ENCODE measurements around the gene RPA3. TPM values are rescaled to one million over a fixed set of nuclear protein-coding genes. Genes with fewer than 3 reads are reported as not detected.

The RPA3 gene
- total RNA-seq, 3 donors from 2014 or later, result 23.2 to 38.4 (median 28.7) TPM

DNA sequence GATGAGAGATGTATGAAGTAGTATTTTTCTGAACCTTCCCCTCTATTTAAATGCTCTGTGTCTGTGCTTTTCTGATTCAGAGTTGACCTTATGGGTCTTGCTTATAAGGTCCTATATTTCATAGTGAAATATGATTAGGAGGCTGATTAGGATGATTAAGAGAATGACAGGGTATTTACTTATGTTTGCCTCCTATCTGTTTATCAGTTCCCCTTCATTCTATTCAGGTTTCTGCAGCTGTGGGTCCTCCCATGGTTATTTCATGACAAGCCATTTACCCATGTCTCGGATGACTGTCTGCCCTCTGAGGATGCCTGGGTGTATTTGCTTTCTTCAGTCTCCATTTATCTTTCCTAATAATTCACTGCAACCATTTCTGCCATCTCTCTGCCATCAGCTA is 16.9 kb downstream of the RPA3 start:
- Histone ChIP-seq H3K9me3 (no peaks in the 10 kb centered on the region), H3K4me3 (no peak overlapping the region), H3K4me1 (ENCODE audit: low read depth) (peaks cover 7% of the 10 kb centered on the region), H3K36me3 (ENCODE audit: low read depth) (no peaks in the 10 kb centered on the region)
- DNase-seq (no peak), ATAC-seq (no peak)
- TF ChIP-seq CTCF (IDR thresholded peaks at IDR 0.05), result no peak
- intact Hi-C loops (cut with DNase I, micrococcal nuclease), result no loop called here

GRCh38 chr7:7699970-7700369 is 18.4 kb downstream of the RPA3 start:
- TF ChIP-seq CTCF (IDR thresholded peaks at IDR 0.05), result no peak
- Histone ChIP-seq H3K9me3 (no peaks in the 10 kb centered on the region), H3K36me3 (ENCODE audit: low read depth) (no peaks in the 10 kb centered on the region), H3K4me3 (no peak overlapping the region), H3K4me1 (ENCODE audit: low read depth) (peaks cover 7% of the 10 kb centered on the region)
- DNase-seq (no peak), ATAC-seq (no peak)
- intact Hi-C loops (cut with DNase I, micrococcal nuclease), result no loop called here

DNA sequence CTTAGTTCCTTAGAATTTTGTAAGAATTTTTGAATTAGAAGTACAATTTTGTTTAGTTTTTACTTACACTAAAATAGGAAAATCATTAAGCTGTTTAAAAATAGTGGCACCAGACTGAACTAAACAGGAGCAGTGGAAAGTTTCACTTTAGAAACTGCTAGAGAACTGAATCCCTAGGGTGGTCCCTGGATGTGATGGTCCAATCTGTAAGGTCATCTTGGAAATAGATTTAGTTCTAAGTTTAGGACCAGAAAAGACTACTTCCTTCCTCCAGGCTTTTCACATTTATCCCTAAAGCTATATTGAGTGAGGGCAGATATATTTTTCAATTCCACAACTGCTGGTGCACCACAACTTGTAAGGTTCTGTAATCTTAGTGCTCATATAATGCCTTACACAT is 19.0 kb downstream of the RPA3 start:
- H3K36me3 ChIP-seq (ENCODE audit: low read depth), result no peaks in the 10 kb centered on the region
- DNase-seq (no peak), ATAC-seq (no peak)
- TF ChIP-seq CTCF (IDR thresholded peaks at IDR 0.05), result no peak
- intact Hi-C loops (cut with DNase I, micrococcal nuclease), result no loop called here
- H3K4me3 ChIP-seq, result no peak overlapping the region
- no peaks in the 10 kb centered on the region for H3K9me3 ChIP-seq
- peaks cover 7% of the 10 kb centered on the region for H3K4me1 ChIP-seq (ENCODE audit: low read depth)

DNA sequence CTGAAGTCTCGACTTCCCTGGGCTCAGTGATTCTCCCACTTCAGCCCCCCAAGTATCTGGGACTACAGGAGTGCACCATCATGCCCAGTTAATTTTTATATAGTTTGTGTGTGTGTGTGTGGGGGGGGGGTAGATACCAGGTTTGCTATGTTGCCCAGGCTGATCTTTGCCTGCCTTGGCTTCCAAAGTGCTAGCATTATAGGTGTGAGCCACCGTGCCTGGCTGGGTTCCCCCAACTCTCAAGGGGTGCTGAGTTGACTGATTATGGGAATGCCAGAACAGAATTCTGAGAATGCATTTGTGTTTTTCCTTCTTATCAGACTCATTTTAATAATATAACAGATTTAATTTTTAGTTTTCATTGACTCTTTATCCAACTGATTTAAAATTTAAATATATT is 19.5 kb downstream of the RPA3 start:
- TF ChIP-seq CTCF (IDR thresholded peaks at IDR 0.05), result no peak
- Histone ChIP-seq H3K4me3 (no peak overlapping the region), H3K4me1 (ENCODE audit: low read depth) (peaks cover 7% of the 10 kb centered on the region), H3K9me3 (no peaks in the 10 kb centered on the region), H3K36me3 (ENCODE audit: low read depth) (no peaks in the 10 kb centered on the region)
- DNase-seq (no peak), ATAC-seq (no peak)
- intact Hi-C loops (cut with DNase I, micrococcal nuclease), result no loop called here

DNA sequence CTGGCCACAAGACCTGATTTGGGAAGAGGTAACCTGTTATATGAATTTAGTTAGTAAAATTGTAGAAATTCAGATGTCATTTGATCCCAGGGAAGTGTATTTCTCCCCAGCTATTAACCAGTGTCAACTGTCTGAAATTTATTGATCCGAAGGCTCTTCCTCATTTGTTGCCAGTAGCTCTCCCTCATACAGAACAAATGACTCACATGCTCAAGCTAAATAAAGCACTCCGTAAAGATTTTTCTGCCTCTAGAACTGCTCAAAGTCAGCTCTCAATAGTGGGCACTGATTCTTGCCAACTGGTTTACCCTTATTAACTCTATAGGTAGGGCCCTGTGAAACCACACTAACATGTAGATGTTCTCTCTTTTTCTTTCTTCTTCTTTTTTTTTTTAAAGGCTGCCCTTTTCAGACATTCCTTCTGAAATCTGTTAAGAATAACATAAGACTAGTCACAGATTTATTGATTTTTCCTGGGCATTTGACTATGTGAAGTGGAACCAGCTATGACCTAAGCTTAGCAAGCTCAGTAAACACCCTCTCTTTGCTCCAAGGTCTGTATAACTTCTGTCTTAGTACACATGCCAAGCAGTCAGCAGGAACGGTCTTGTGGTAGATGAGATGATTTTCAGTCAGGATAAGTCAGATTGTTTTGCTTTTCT is 21.8 kb downstream of the RPA3 start:
- Histone ChIP-seq H3K36me3 (ENCODE audit: low read depth) (no peaks in the 10 kb centered on the region), H3K4me3 (no peak overlapping the region), H3K4me1 (ENCODE audit: low read depth) (no peaks in the 10 kb centered on the region), H3K9me3 (no peaks in the 10 kb centered on the region)
- no peak for ATAC-seq
- intact Hi-C loops (cut with DNase I, micrococcal nuclease), result no loop called here
- no peak for DNase-seq
- no peak for TF ChIP-seq CTCF (IDR thresholded peaks at IDR 0.05)

All from mucosa of descending colon (tissue), 3 donors.